Measurements from ENCODE around the gene CELF2. TPM values are rescaled to one million over a fixed set of nuclear protein-coding genes. Genes with fewer than 3 reads are reported as not detected.

CELF2 gene
- polyA plus RNA-seq, 1 donor from 2014 or later, result 55.5 TPM

DNA sequence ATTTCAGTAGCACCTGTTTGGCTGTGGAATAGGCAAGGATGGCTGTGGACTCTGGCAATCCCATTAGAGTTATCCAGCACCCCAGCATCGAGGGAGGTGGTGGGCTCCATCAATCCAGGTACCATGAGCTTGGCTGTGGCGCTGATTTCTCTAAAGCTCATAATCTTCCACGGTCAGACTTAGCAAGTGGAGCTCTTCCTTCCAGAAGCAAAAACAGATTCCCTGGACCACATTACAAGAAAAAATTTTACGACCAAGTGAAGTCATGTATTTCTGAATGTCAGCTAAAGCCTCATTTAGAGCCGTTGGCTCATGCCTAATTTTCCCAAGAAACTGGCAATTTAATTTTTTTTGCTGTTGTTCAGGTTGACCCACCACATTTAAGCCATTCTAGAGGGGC is 135.1 kb downstream of the CELF2 start:
- no peaks in the 10 kb centered on the region for H4K20me1 ChIP-seq (ENCODE audit: insufficient read depth)
- H3K27me3 ChIP-seq (ENCODE audit: insufficient read depth, low read depth, low read length), result no peaks in the 10 kb centered on the region
- no peaks in the 10 kb centered on the region for H3K36me3 ChIP-seq (ENCODE audit: insufficient read depth, low read length)
- no peaks in the 10 kb centered on the region for H3K9me3 ChIP-seq (ENCODE audit: low read length)
- peak overlapping the region; percentile 87 for H3K27ac ChIP-seq (ENCODE audit: low read length)
- no peaks in the 10 kb centered on the region for H3K9me2 ChIP-seq (ENCODE audit: insufficient read depth, low read length)
- H3F3A ChIP-seq (ENCODE audit: insufficient read depth, low read length, poor library complexity, severe bottlenecking), result peaks cover 9% of the 10 kb centered on the region
- TF ChIP-seq, protein P1, sequence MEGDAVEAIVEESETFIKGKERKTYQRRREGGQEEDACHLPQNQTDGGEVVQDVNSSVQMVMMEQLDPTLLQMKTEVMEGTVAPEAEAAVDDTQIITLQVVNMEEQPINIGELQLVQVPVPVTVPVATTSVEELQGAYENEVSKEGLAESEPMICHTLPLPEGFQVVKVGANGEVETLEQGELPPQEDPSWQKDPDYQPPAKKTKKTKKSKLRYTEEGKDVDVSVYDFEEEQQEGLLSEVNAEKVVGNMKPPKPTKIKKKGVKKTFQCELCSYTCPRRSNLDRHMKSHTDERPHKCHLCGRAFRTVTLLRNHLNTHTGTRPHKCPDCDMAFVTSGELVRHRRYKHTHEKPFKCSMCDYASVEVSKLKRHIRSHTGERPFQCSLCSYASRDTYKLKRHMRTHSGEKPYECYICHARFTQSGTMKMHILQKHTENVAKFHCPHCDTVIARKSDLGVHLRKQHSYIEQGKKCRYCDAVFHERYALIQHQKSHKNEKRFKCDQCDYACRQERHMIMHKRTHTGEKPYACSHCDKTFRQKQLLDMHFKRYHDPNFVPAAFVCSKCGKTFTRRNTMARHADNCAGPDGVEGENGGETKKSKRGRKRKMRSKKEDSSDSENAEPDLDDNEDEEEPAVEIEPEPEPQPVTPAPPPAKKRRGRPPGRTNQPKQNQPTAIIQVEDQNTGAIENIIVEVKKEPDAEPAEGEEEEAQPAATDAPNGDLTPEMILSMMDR (IDR thresholded peaks at IDR 0.05; ENCODE audit: poor library complexity, severe bottlenecking), result no peak
- TF ChIP-seq RAD21 (conservative IDR thresholded peaks at IDR 0.05) (no peak), SMC3 (conservative IDR thresholded peaks at IDR 0.05; ENCODE audit: poor library complexity) (no peak), TAF1 (IDR thresholded peaks at IDR 0.05; ENCODE audit: low read depth) (no peak), EZH2 (IDR thresholded peaks at IDR 0.05; ENCODE audit: borderline replicate concordance, insufficient read depth, low read length, poor library complexity, severe bottlenecking) (no peak), EP300 (conservative IDR thresholded peaks at IDR 0.05; ENCODE audit: poor library complexity, severe bottlenecking) (no peak), POLR2AphosphoS5 (IDR thresholded peaks at IDR 0.05) (no peak), MXI1 (conservative IDR thresholded peaks at IDR 0.05; ENCODE audit: poor library complexity, severe bottlenecking) (no peak)
- TF ChIP-seq, protein P2, sequence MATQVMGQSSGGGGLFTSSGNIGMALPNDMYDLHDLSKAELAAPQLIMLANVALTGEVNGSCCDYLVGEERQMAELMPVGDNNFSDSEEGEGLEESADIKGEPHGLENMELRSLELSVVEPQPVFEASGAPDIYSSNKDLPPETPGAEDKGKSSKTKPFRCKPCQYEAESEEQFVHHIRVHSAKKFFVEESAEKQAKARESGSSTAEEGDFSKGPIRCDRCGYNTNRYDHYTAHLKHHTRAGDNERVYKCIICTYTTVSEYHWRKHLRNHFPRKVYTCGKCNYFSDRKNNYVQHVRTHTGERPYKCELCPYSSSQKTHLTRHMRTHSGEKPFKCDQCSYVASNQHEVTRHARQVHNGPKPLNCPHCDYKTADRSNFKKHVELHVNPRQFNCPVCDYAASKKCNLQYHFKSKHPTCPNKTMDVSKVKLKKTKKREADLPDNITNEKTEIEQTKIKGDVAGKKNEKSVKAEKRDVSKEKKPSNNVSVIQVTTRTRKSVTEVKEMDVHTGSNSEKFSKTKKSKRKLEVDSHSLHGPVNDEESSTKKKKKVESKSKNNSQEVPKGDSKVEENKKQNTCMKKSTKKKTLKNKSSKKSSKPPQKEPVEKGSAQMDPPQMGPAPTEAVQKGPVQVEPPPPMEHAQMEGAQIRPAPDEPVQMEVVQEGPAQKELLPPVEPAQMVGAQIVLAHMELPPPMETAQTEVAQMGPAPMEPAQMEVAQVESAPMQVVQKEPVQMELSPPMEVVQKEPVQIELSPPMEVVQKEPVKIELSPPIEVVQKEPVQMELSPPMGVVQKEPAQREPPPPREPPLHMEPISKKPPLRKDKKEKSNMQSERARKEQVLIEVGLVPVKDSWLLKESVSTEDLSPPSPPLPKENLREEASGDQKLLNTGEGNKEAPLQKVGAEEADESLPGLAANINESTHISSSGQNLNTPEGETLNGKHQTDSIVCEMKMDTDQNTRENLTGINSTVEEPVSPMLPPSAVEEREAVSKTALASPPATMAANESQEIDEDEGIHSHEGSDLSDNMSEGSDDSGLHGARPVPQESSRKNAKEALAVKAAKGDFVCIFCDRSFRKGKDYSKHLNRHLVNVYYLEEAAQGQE (IDR thresholded peaks at IDR 0.05; ENCODE audit: borderline replicate concordance), result no peak
- peak overlapping the region; percentile 70 for H3K4me2 ChIP-seq (ENCODE audit: low read length)
- H3K4me3 ChIP-seq (ENCODE audit: low read length), result peak overlapping the region; percentile 30
- peak overlapping the region; percentile 46 for H3K9ac ChIP-seq (ENCODE audit: low read length)
- no peak overlapping the region for H2AFZ ChIP-seq (ENCODE audit: low read depth, low read length)
- peaks cover 5% of the 10 kb centered on the region for H3K79me2 ChIP-seq (replicated peaks; ENCODE audit: insufficient read depth, low read length)

DNA sequence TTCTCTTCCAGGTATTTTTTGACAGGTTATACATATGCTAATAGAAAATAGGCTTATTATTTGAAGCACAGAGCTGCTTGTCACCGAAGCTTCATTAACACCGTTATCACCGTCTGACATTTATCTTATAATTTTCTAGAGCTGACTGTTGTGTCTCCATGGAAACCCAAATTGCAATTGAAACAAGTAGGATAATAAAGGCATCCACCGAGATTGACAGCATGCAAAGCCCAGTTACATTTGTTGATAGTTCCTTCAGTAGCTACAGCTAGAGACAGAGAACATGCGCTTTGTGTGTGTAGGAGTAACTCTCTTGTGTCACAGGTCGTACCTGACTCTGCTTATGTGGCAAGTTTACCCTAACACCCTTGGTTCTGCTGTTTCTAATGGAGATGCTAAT is 135.6 kb downstream of the CELF2 start:
- peaks cover 9% of the 10 kb centered on the region for H3F3A ChIP-seq (ENCODE audit: insufficient read depth, low read length, poor library complexity, severe bottlenecking)
- H3K4me3 ChIP-seq (ENCODE audit: low read length), result peak overlapping the region; percentile 47

More for the DNA sequence above, 135.6 kb downstream of the CELF2 start:
- H3K9me2 ChIP-seq (ENCODE audit: insufficient read depth, low read length), result no peaks in the 10 kb centered on the region
- no peaks in the 10 kb centered on the region for H4K20me1 ChIP-seq (ENCODE audit: insufficient read depth)
- TF ChIP-seq, protein P2 (IDR thresholded peaks at IDR 0.05; ENCODE audit: borderline replicate concordance), result no peak
- TF ChIP-seq MXI1 (conservative IDR thresholded peaks at IDR 0.05; ENCODE audit: poor library complexity, severe bottlenecking), result no peak
- TF ChIP-seq, protein P1 (IDR thresholded peaks at IDR 0.05; ENCODE audit: poor library complexity, severe bottlenecking), result no peak
- no peak for TF ChIP-seq RAD21 (conservative IDR thresholded peaks at IDR 0.05)
- peak; percentile 86 for TF ChIP-seq EP300 (conservative IDR thresholded peaks at IDR 0.05; ENCODE audit: poor library complexity, severe bottlenecking)
- TF ChIP-seq SMC3 (conservative IDR thresholded peaks at IDR 0.05; ENCODE audit: poor library complexity), result no peak
- peak; percentile 66 for TF ChIP-seq POLR2AphosphoS5 (IDR thresholded peaks at IDR 0.05)
- H3K9ac ChIP-seq (ENCODE audit: low read length), result peak overlapping the region; percentile 54
- H3K36me3 ChIP-seq (ENCODE audit: insufficient read depth, low read length), result no peaks in the 10 kb centered on the region
- H3K4me2 ChIP-seq (ENCODE audit: low read length), result peak overlapping the region; percentile 70
- H3K27ac ChIP-seq (ENCODE audit: low read length), result peak overlapping the region; percentile 87
- H3K27me3 ChIP-seq (ENCODE audit: insufficient read depth, low read depth, low read length), result no peaks in the 10 kb centered on the region
- H3K79me2 ChIP-seq (replicated peaks; ENCODE audit: insufficient read depth, low read length), result peaks cover 5% of the 10 kb centered on the region
- H2AFZ ChIP-seq (ENCODE audit: low read depth, low read length), result no peak overlapping the region
- H3K9me3 ChIP-seq (ENCODE audit: low read length), result no peaks in the 10 kb centered on the region
